Sigmoid colon (tissue), 4 donors: Measurements from ENCODE around the gene ASF1A.

Experiments
- EP300 ChIP-seq, 4 donors: sonication (generic); formaldehyde crosslinking; IDR thresholded peaks; one replicate each; pipeline ENCODE4 v1.6.1; 2017; ENCODE audit warnings: antibody characterized with exemption in 4 of 4
- POLR2A ChIP-seq, 2 donors: fragments of 450-650 bp; IDR thresholded peaks; one replicate each; pipeline ENCODE4 v1.6.1; 2016; ENCODE audit warnings: antibody characterized with exemption in 2 of 2, mild to moderate bottlenecking in 2 of 2, moderate library complexity in 2 of 2
- TF ChIP-seq, protein P1 (sequence below), 4 experiments: fragments of 450-650 bp in 3 of 4; fragments of 200-600 bp in 1 of 4; IDR thresholded peaks; one replicate each; pipeline ENCODE4 v1.5.1; 2016 to 2019; ENCODE audit warnings: antibody characterized with exemption in 4 of 4, mild to moderate bottlenecking in 3 of 4, moderate library complexity in 2 of 4

GRCh38 chr6:118905851-118906250 is 11.9 kb downstream of the ASF1A start:
- TF ChIP-seq, protein P1, sequence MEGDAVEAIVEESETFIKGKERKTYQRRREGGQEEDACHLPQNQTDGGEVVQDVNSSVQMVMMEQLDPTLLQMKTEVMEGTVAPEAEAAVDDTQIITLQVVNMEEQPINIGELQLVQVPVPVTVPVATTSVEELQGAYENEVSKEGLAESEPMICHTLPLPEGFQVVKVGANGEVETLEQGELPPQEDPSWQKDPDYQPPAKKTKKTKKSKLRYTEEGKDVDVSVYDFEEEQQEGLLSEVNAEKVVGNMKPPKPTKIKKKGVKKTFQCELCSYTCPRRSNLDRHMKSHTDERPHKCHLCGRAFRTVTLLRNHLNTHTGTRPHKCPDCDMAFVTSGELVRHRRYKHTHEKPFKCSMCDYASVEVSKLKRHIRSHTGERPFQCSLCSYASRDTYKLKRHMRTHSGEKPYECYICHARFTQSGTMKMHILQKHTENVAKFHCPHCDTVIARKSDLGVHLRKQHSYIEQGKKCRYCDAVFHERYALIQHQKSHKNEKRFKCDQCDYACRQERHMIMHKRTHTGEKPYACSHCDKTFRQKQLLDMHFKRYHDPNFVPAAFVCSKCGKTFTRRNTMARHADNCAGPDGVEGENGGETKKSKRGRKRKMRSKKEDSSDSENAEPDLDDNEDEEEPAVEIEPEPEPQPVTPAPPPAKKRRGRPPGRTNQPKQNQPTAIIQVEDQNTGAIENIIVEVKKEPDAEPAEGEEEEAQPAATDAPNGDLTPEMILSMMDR (IDR thresholded peaks at IDR 0.05) = no peak
- TF ChIP-seq EP300 (IDR thresholded peaks at IDR 0.05) (no peak), POLR2A (IDR thresholded peaks at IDR 0.05) (no peak)
